ENCODE results near the gene CRB3. TPM values are rescaled to one million over a fixed set of nuclear protein-coding genes. Genes with fewer than 3 reads are reported as not detected.

CRB3 gene
- polyA plus RNA-seq, 6 donors from 2014 or later, result 0.88 to 1.6 TPM; not detected in 4

DNA sequence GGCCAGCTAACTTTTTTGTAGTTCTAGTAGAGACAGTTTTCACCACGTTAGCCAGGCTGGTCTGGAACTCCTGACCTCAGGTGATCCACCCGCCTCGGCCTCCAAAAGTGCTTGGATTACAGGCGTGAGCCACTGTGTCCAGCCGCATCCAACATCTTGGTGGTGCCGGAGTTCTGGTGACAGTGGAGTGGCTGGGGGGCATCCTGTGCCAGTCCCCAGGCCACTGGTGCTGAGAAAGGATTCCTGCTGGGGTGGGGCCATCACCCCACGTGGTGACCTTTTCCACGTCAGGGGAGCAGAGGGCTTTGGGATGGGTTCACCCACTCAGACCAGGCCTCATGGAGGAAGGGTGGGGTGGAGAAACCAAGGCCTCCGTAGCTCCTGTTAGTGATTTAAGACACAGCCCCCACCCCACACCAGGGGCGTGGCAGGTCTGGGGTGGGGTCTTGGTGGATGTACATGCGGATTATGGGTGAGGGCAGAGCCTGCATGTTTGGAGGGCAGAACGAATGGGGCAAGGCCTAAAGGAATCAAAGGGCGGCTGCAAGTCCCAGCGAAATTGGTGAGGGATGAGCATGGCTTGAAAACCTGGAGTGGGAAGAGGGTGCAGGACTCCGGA is 51.0 kb downstream of the CRB3 start:
- H3K36me3 Mint-ChIP-seq, result no peaks in the 10 kb centered on the region
- H3K9me3 Mint-ChIP-seq, result no peaks in the 10 kb centered on the region
- H3K27me3 Mint-ChIP-seq, result no peaks in the 10 kb centered on the region
- H3K27ac Mint-ChIP-seq, result peak overlapping the region in 1 of 6 donors; percentile 10
- H3K4me3 Mint-ChIP-seq, result peak overlapping the region in 7 of 8 donors; percentile 48 to 97 (median 79)
- peaks cover 32 to 38% (median 36%) of the 10 kb centered on the region in 3 donors for H3K4me1 Mint-ChIP-seq
- DNase-seq (no peak), ATAC-seq (ENCODE audit: low read depth in 2 of 2) (no peak)

DNA sequence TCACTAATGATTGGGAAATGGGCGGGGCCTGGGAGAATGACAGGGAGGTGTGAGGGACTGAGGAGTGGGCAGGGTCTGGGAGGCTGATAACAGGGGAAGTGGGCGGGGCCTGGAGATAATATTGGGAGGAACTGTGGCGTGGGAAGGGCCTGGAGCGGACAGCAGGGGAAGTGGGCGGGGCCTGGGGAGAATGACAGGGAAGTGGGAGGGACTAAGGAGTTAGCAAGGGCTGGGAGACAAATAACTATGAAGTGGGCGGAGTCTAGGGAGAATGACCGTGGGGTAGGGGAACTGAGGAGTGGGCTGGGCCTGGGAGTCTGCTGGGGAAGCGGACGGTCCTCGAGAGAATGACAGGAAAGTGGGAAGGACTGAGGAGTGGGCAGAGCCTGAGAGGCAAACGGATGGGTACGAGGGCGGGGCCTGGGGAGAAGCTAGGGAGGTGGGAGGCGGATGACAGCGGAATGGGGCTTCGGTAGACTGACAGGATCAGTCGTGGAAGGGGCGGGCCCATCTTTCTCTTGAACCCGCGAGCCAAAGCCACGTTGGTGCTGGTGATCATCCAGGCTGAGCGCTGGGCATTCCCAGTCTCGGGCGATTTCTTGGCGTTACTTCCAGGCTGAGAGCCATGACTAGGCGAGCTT is 52.1 kb downstream of the CRB3 start:
- Mint-ChIP-seq H3K27me3 (no peaks in the 10 kb centered on the region), H3K27ac (peak overlapping the region; percentile 26 to 93 (median 68)), H3K4me3 (peak overlapping the region; percentile 86 to 97 (median 95)), H3K4me1 (peaks cover 36 to 39% (median 36%) of the 10 kb centered on the region in 3 donors), H3K9me3 (no peaks in the 10 kb centered on the region), H3K36me3 (no peaks in the 10 kb centered on the region)
- ATAC-seq (ENCODE audit: low read depth in 2 of 2), result peak; percentile 13 to 22
- peak; percentile 29 for DNase-seq

Other genes starting within 250 kb of the CRB3 start
- 1 to 10 TPM in 4 of 6 donors, under 1 TPM in 2; 0.43 to 1.7 (median 1.3) TPM for gene MLLT1, start 184.3 kb upstream of the CRB3 start, polyA plus RNA-seq (ENCODE audit: low read depth in 6 of 6)
- not detected for gene ACER1, start 130.7 kb upstream of the CRB3 start, polyA plus RNA-seq (ENCODE audit: low read depth in 6 of 6)
- 100 to 1,000 TPM in 3 of 6 donors, 10 to 100 TPM in 3; 86.7 to 145 (median 102) TPM for gene CLPP, start 102.7 kb upstream of the CRB3 start, polyA plus RNA-seq (ENCODE audit: low read depth in 6 of 6)
- gene ALKBH7, start 91.5 kb upstream of the CRB3 start, polyA plus RNA-seq (ENCODE audit: low read depth in 6 of 6), result 10 to 100 TPM; 52.8 to 77.4 (median 70.5) TPM
- under 1 TPM; 0.35 to 0.56 (median 0.49) TPM for gene PSPN, start 88.3 kb upstream of the CRB3 start, polyA plus RNA-seq (ENCODE audit: low read depth in 6 of 6)
- 10 to 100 TPM in 5 of 6 donors, 1 to 10 TPM in 1; 2.5 to 22.7 (median 18.1) TPM for gene GTF2F1, start 71.1 kb upstream of the CRB3 start, polyA plus RNA-seq (ENCODE audit: low read depth in 6 of 6)
- 10 to 100 TPM; 12.1 to 26.3 (median 20.6) TPM for gene KHSRP, start 39.5 kb upstream of the CRB3 start, polyA plus RNA-seq (ENCODE audit: low read depth in 6 of 6)
- gene SLC25A41, start 30.5 kb upstream of the CRB3 start, polyA plus RNA-seq (ENCODE audit: low read depth in 6 of 6), result not detected
- gene SLC25A23, start 4.5 kb upstream of the CRB3 start, polyA plus RNA-seq (ENCODE audit: low read depth in 6 of 6), result 1 to 10 TPM; 1.4 to 5.0 (median 3.2) TPM
- gene DENND1C, start 17.5 kb downstream of the CRB3 start, polyA plus RNA-seq (ENCODE audit: low read depth in 6 of 6), result 10 to 100 TPM; 36.5 to 72.3 (median 39.3) TPM
- gene TUBB4A, start 38.0 kb downstream of the CRB3 start, polyA plus RNA-seq (ENCODE audit: low read depth in 6 of 6), result 1 to 10 TPM in 5 of 6 donors, under 1 TPM in 1; 0.89 to 5.9 (median 2.3) TPM
- gene TNFSF9, start 66.8 kb downstream of the CRB3 start, polyA plus RNA-seq (ENCODE audit: low read depth in 6 of 6), result 1 to 10 TPM in 3 of 6 donors, under 1 TPM in 3; 0.67 to 6.7 (median 1.1) TPM
- gene CD70, start 126.9 kb downstream of the CRB3 start, polyA plus RNA-seq (ENCODE audit: low read depth in 6 of 6), result 1 to 10 TPM in 2 of 6 donors, under 1 TPM in 1, not detected in 3; 0.64 to 2.2 (median 1.7) TPM
- gene TNFSF14, start 205.9 kb downstream of the CRB3 start, polyA plus RNA-seq (ENCODE audit: low read depth in 6 of 6), result under 1 TPM in 1 of 6 donors, not detected in 5; 0.29 TPM

Measured in naive B cell (primary cell).